Measurements from ENCODE around the gene DPP7. TPM values are rescaled to one million over a fixed set of nuclear protein-coding genes. Genes with fewer than 3 reads are reported as not detected.
A peak's percentile ranks its signal among the peaks of the same experiment; 100 is the strongest.

DPP7 gene
- total and polyA plus RNA-seq, 4 experiments from 2014 or later, result 135 to 362 (median 282) TPM

- no peaks in the 10 kb centered on the region for H3K9me3 ChIP-seq (ENCODE audit: control insufficient read depth in 1 of 2, low read length in 2 of 2)
- Mint-ChIP-seq H3K27me3 (no peaks in the 10 kb centered on the region), H3K27ac (peak overlapping the region in 2 of 7 donors; percentile 36 to 90), H3K36me3 (peaks cover 5 to 26% of the 10 kb centered on the region in 2 donors), H3K4me1 (peaks cover 20 to 29% (median 25%) of the 10 kb centered on the region in 4 donors), H3K4me3 (no peak overlapping the region), H3K9me3 (no peaks in the 10 kb centered on the region)
- DNase-seq, result no peak
- H3K27ac ChIP-seq (ENCODE audit: low read depth, low read length), result no peak overlapping the region
- H3K27me3 ChIP-seq (ENCODE audit: insufficient read depth, low read length), result no peaks in the 10 kb centered on the region
- H3K4me1 ChIP-seq (ENCODE audit: insufficient read depth, low read length), result peaks cover 29% of the 10 kb centered on the region
- H3K4me3 ChIP-seq (ENCODE audit: low read length in 2 of 2), result no peak overlapping the region
- intact Hi-C loops (cut with micrococcal nuclease), result no loop called here
- H3K36me3 ChIP-seq (ENCODE audit: insufficient read depth, low read length), result no peaks in the 10 kb centered on the region
- POLR2A ChIA-PET (ENCODE audit: partially characterized antibody), result interaction anchor here (1.0 to 3.9 kb wide), 4 partner anchors 11 to 92 kb away, joined by 3 to 86 read pairs (median 35); partner anchors contain the start of genes PAXX and SAPCD2
- CTCF ChIA-PET (ENCODE audit: partially characterized antibody), result interaction anchor here (0.7 to 1.6 kb wide), 3 partner anchors 11 to 109 kb away, joined by 3 to 5 read pairs (median 3); partner anchors contain the start of gene SAPCD2
Observed at GRCh38 chr9:137084526-137084925, 30.0 kb downstream of the DPP7 start.

- peaks cover 0 to 17% of the 10 kb centered on the region in 2 donors for H3K36me3 Mint-ChIP-seq
- ChIA-PET POLR2A (ENCODE audit: partially characterized antibody) (interaction anchor here (0.8 to 3.9 kb wide), 4 partner anchors 13 to 53 kb away, joined by 3 to 66 read pairs (median 3); partner anchors contain the start of gene SAPCD2), CTCF (ENCODE audit: partially characterized antibody) (interaction anchor here (0.6 to 1.6 kb wide), 4 partner anchors 12 to 153 kb away, joined by 3 to 5 read pairs (median 4); no protein-coding TSS in a partner anchor)
- Histone ChIP-seq H3K36me3 (ENCODE audit: insufficient read depth, low read length) (no peaks in the 10 kb centered on the region), H3K9me3 (ENCODE audit: control insufficient read depth in 1 of 2, low read length in 2 of 2) (no peaks in the 10 kb centered on the region), H3K4me1 (ENCODE audit: insufficient read depth, low read length) (peaks cover 28% of the 10 kb centered on the region), H3K27me3 (ENCODE audit: insufficient read depth, low read length) (no peaks in the 10 kb centered on the region), H3K4me3 (ENCODE audit: low read length in 2 of 2) (no peak overlapping the region), H3K27ac (ENCODE audit: low read depth, low read length) (no peak overlapping the region)
- DNase-seq, result no peak
- no peaks in the 10 kb centered on the region for H3K9me3 Mint-ChIP-seq
- no peaks in the 10 kb centered on the region for H3K27me3 Mint-ChIP-seq
- H3K4me3 Mint-ChIP-seq, result peak overlapping the region in 1 of 8 donors; percentile 20
- peaks cover 15 to 25% (median 18%) of the 10 kb centered on the region in 4 donors for H3K4me1 Mint-ChIP-seq
- intact Hi-C loops (cut with micrococcal nuclease), result no loop called here
- H3K27ac Mint-ChIP-seq, result peak overlapping the region in 1 of 7 donors; percentile 48
Observed at GRCh38 chr9:137083394-137084004, 31.0 kb downstream of the DPP7 start.

- CTCF ChIA-PET (ENCODE audit: partially characterized antibody), result interaction anchor here (1.0 to 1.5 kb wide), 2 partner anchors 19 to 154 kb away, joined by 3 to 4 read pairs; no protein-coding TSS in a partner anchor
- no peak overlapping the region for H3K27ac Mint-ChIP-seq
- H3K36me3 Mint-ChIP-seq, result peaks cover 0 to 12% of the 10 kb centered on the region in 2 donors
- H3K27me3 Mint-ChIP-seq, result no peaks in the 10 kb centered on the region
- Histone ChIP-seq H3K27me3 (ENCODE audit: insufficient read depth, low read length) (no peaks in the 10 kb centered on the region), H3K9me3 (ENCODE audit: control insufficient read depth in 1 of 2, low read length in 2 of 2) (no peaks in the 10 kb centered on the region), H3K36me3 (ENCODE audit: insufficient read depth, low read length) (no peaks in the 10 kb centered on the region), H3K27ac (ENCODE audit: low read depth, low read length) (no peak overlapping the region), H3K4me3 (ENCODE audit: low read length in 2 of 2) (no peak overlapping the region), H3K4me1 (ENCODE audit: insufficient read depth, low read length) (peaks cover 27% of the 10 kb centered on the region)
- H3K4me1 Mint-ChIP-seq, result peaks cover 10 to 19% (median 14%) of the 10 kb centered on the region in 4 donors
- H3K9me3 Mint-ChIP-seq, result no peaks in the 10 kb centered on the region
- no peak for DNase-seq
- POLR2A ChIA-PET (ENCODE audit: partially characterized antibody), result interaction anchor here (1.1 kb wide), 1 partner anchor 13 kb away, joined by 3 read pairs; the partner anchor contains the start of gene SAPCD2
- intact Hi-C loops (cut with micrococcal nuclease), result no loop called here
- no peak overlapping the region for H3K4me3 Mint-ChIP-seq
Observed at GRCh38 chr9:137082925-137083290, 31.6 kb downstream of the DPP7 start.

- H3K4me1 Mint-ChIP-seq, result peaks cover 5 to 14% (median 9%) of the 10 kb centered on the region in 4 donors
- intact Hi-C loops (cut with micrococcal nuclease), result no loop called here
- H3K4me1 ChIP-seq (ENCODE audit: insufficient read depth, low read length), result peaks cover 22% of the 10 kb centered on the region
- H3K36me3 ChIP-seq (ENCODE audit: insufficient read depth, low read length), result no peaks in the 10 kb centered on the region
- CTCF ChIA-PET (ENCODE audit: partially characterized antibody), result interaction anchor here (1.0 to 1.5 kb wide), 4 partner anchors 12 to 154 kb away, joined by 3 to 5 read pairs (median 4); partner anchors contain the start of gene SAPCD2
- H3K4me3 Mint-ChIP-seq, result no peak overlapping the region
- no peak overlapping the region for H3K27ac Mint-ChIP-seq
- no peaks in the 10 kb centered on the region for H3K27me3 Mint-ChIP-seq
- H3K4me3 ChIP-seq (ENCODE audit: low read length in 2 of 2), result no peak overlapping the region
- H3K27ac ChIP-seq (ENCODE audit: low read depth, low read length), result no peak overlapping the region
- POLR2A ChIA-PET (ENCODE audit: partially characterized antibody), result interaction anchor here (1.1 to 1.6 kb wide), 2 partner anchors 11 to 12 kb away, joined by 3 read pairs; partner anchors contain the start of gene SAPCD2
- no peak for DNase-seq
- no peaks in the 10 kb centered on the region for H3K9me3 Mint-ChIP-seq
- H3K36me3 Mint-ChIP-seq, result peaks cover 0 to 11% of the 10 kb centered on the region in 2 donors
- H3K9me3 ChIP-seq (ENCODE audit: control insufficient read depth in 1 of 2, low read length in 2 of 2), result no peaks in the 10 kb centered on the region
- H3K27me3 ChIP-seq (ENCODE audit: insufficient read depth, low read length), result no peaks in the 10 kb centered on the region
Observed at GRCh38 chr9:137082222-137082924, 32.2 kb downstream of the DPP7 start.

- no peak for DNase-seq
- Mint-ChIP-seq H3K27ac (no peak overlapping the region), H3K27me3 (no peaks in the 10 kb centered on the region), H3K4me3 (peak overlapping the region in 1 of 8 donors; percentile 26), H3K9me3 (no peaks in the 10 kb centered on the region), H3K36me3 (peaks cover 0 to 3% of the 10 kb centered on the region in 2 donors), H3K4me1 (peaks cover 2 to 5% (median 2%) of the 10 kb centered on the region in 4 donors)
- H3K27me3 ChIP-seq (ENCODE audit: insufficient read depth, low read length), result no peaks in the 10 kb centered on the region
- intact Hi-C loops (cut with micrococcal nuclease), result no loop called here
- H3K36me3 ChIP-seq (ENCODE audit: insufficient read depth, low read length), result no peaks in the 10 kb centered on the region
- CTCF ChIA-PET (ENCODE audit: partially characterized antibody), result interaction anchor here (1.4 kb wide), 1 partner anchor 12 kb away, joined by 3 read pairs; no protein-coding TSS in a partner anchor
- H3K4me3 ChIP-seq (ENCODE audit: low read length in 2 of 2), result no peak overlapping the region
- H3K4me1 ChIP-seq (ENCODE audit: insufficient read depth, low read length), result peaks cover 13% of the 10 kb centered on the region
- no peaks in the 10 kb centered on the region for H3K9me3 ChIP-seq (ENCODE audit: control insufficient read depth in 1 of 2, low read length in 2 of 2)
- H3K27ac ChIP-seq (ENCODE audit: low read depth, low read length), result no peak overlapping the region
- POLR2A ChIA-PET (ENCODE audit: partially characterized antibody), result interaction anchor here (1.1 to 1.6 kb wide), 3 partner anchors 9 to 29 kb away, joined by 3 read pairs; no protein-coding TSS in a partner anchor
Observed at GRCh38 chr9:137080260-137081122, 34.0 kb downstream of the DPP7 start.

GRCh38 chr9:137079401-137079787 lies 35.1 kb downstream of the DPP7 start:
- Mint-ChIP-seq H3K4me1 (peaks cover 0 to 3% (median 1%) of the 10 kb centered on the region in 4 donors), H3K27me3 (no peaks in the 10 kb centered on the region), H3K4me3 (peak overlapping the region in 3 of 8 donors; percentile 17 to 59 (median 38)), H3K27ac (no peak overlapping the region), H3K36me3 (peaks cover 0 to 3% of the 10 kb centered on the region in 2 donors), H3K9me3 (no peaks in the 10 kb centered on the region)
- ChIA-PET POLR2A (ENCODE audit: partially characterized antibody) (interaction anchor here (0.9 kb wide), 1 partner anchor 9 kb away, joined by 3 read pairs; no protein-coding TSS in a partner anchor), CTCF (ENCODE audit: partially characterized antibody) (interaction anchor here (0.6 to 1.4 kb wide), 2 partner anchors 11 to 223 kb away, joined by 3 read pairs; partner anchors contain the start of gene NRARP)
- no peaks in the 10 kb centered on the region for H3K27me3 ChIP-seq (ENCODE audit: insufficient read depth, low read length)
- peaks cover 8% of the 10 kb centered on the region for H3K4me1 ChIP-seq (ENCODE audit: insufficient read depth, low read length)
- H3K36me3 ChIP-seq (ENCODE audit: insufficient read depth, low read length), result no peaks in the 10 kb centered on the region
- no peak overlapping the region for H3K4me3 ChIP-seq (ENCODE audit: low read length in 2 of 2)
- intact Hi-C loops (cut with micrococcal nuclease), result no loop called here
- H3K9me3 ChIP-seq (ENCODE audit: control insufficient read depth in 1 of 2, low read length in 2 of 2), result no peaks in the 10 kb centered on the region
- no peak overlapping the region for H3K27ac ChIP-seq (ENCODE audit: low read depth, low read length)
- DNase-seq, result no peak

Data from CD4-positive, alpha-beta memory T cell (primary cell).